Neural cell (in vitro differentiated cells): ENCODE data around the gene NGFR. TPM values are rescaled to one million over a fixed set of nuclear protein-coding genes. Genes with fewer than 3 reads are reported as not detected.

Experiments used
- H2AFZ ChIP-seq: fragments of 200-600, 300-800 bp; sonication (generic), shearing (Covaris generic); 2 replicates; pipeline ENCODE4 v1.6.0; 2014; ENCODE audit warnings: low read depth, mild to moderate bottlenecking, antibody characterized with exemption, low read length, moderate library complexity
- H3F3A ChIP-seq: fragments of 200-600 bp; shearing (Covaris generic); 2 replicates; pipeline ENCODE4 v1.6.1; 2016; ENCODE audit warnings: mild to moderate bottlenecking, moderate library complexity, mixed read lengths, antibody characterized with exemption, low read length; ENCODE audit not compliant: insufficient read depth, poor library complexity, severe bottlenecking
- H3K27ac ChIP-seq: fragments of 200-600, 300-800 bp; sonication (generic), shearing (Covaris generic); 2 replicates; pipeline ENCODE4 v1.5.1; 2014; ENCODE audit warnings: mild to moderate bottlenecking, low read length, moderate library complexity
- H3K27me3 ChIP-seq: fragments of 300-800, 200-600 bp; sonication (generic), shearing (Covaris generic); 2 replicates; pipeline ENCODE4 v1.6.0; 2014; ENCODE audit warnings: mild to moderate bottlenecking, low read depth, low read length, moderate library complexity; ENCODE audit not compliant: insufficient read depth
- H3K36me3 ChIP-seq: fragments of 300-800, 200-600 bp; sonication (generic), shearing (Covaris generic); 2 replicates; pipeline ENCODE4 v1.5.1; 2014; ENCODE audit warnings: mild to moderate bottlenecking, antibody characterized with exemption, low read length, moderate library complexity; ENCODE audit not compliant: insufficient read depth
- H3K4me2 ChIP-seq: fragments of 300-800, 200-600 bp; sonication (generic), shearing (Covaris generic); 2 replicates; pipeline ENCODE4 v1.6.0; 2014; ENCODE audit warnings: mild to moderate bottlenecking, low read length
- H3K4me3 ChIP-seq: fragments of 300-800, 200-600 bp; sonication (generic), shearing (Covaris generic); 2 replicates; pipeline ENCODE4 v1.5.1; 2014; ENCODE audit warnings: mild to moderate bottlenecking, low read length, moderate library complexity
- H3K79me2 ChIP-seq: fragments of 200-600 bp; shearing (Covaris generic); replicated peaks from 2 replicates; pipeline ENCODE4 v1.6.0; 2014; ENCODE audit warnings: mild to moderate bottlenecking, low read length, moderate library complexity; ENCODE audit not compliant: insufficient read depth
- H3K9ac ChIP-seq: fragments of 300-800, 200-600 bp; sonication (generic), shearing (Covaris generic); 2 replicates; pipeline ENCODE4 v1.6.1; 2016; ENCODE audit warnings: mild to moderate bottlenecking, low read length, mixed read lengths
- H3K9me2 ChIP-seq: fragments of 200-600 bp; shearing (Covaris generic); 2 replicates; pipeline ENCODE4 v1.6.1; 2016; ENCODE audit warnings: mild to moderate bottlenecking, low read length, mixed read lengths; ENCODE audit not compliant: insufficient read depth
- H3K9me3 ChIP-seq: fragments of 200-600, 300-800 bp; sonication (generic), shearing (Covaris generic); 2 replicates; pipeline ENCODE4 v1.6.1; 2016; ENCODE audit warnings: mild to moderate bottlenecking, mixed run types, low read length, moderate library complexity, mixed read lengths
- H4K20me1 ChIP-seq: fragments of 200-600 bp; shearing (Covaris generic); 2 replicates; pipeline ENCODE4 v1.6.1; 2016; ENCODE audit warnings: mild to moderate bottlenecking, mixed run types; ENCODE audit not compliant: insufficient read depth
- EP300 ChIP-seq: fragments of 450-650 bp; conservative IDR thresholded peaks from 2 replicates; pipeline ENCODE4 v1.6.1; 2014; ENCODE audit warnings: antibody characterized with exemption, mild to moderate bottlenecking, moderate library complexity; ENCODE audit not compliant: poor library complexity, severe bottlenecking
- EZH2 ChIP-seq: fragments of 200-600, 300-800 bp; shearing (Covaris generic), sonication (generic); IDR thresholded peaks from 2 replicates; pipeline ENCODE4 v1.6.1; 2014; ENCODE audit warnings: antibody characterized with exemption, low read length, borderline replicate concordance, mild to moderate bottlenecking; ENCODE audit not compliant: insufficient read depth, poor library complexity, severe bottlenecking
- MXI1 ChIP-seq: fragments of 450-650 bp; conservative IDR thresholded peaks from 2 replicates; pipeline ENCODE4 v1.6.1; 2014; ENCODE audit warnings: antibody characterized with exemption, mild to moderate bottlenecking; ENCODE audit not compliant: poor library complexity, severe bottlenecking
- POLR2AphosphoS5 ChIP-seq: IDR thresholded peaks from 2 replicates; pipeline ENCODE4 v1.6.1; 2012
- RAD21 ChIP-seq: fragments of 450-650 bp; conservative IDR thresholded peaks from 2 replicates; pipeline ENCODE4 v1.6.1; 2014; ENCODE audit warnings: antibody characterized with exemption, mild to moderate bottlenecking, moderate library complexity
- SMC3 ChIP-seq: fragments of 450-650 bp; conservative IDR thresholded peaks from 2 replicates; pipeline ENCODE4 v1.6.1; 2014; ENCODE audit warnings: antibody characterized with exemption, mild to moderate bottlenecking, moderate library complexity; ENCODE audit not compliant: poor library complexity
- TAF1 ChIP-seq: IDR thresholded peaks from 2 replicates; pipeline ENCODE4 v1.6.1; 2012; ENCODE audit warnings: low read depth
- polyA plus RNA-seq: library from polyadenylated mRNA; depleted of rRNA; stranded (reverse); fragments of >200 nt; gene quantifications from 2 replicates; pipeline ENCODE4 v1.2.3, GENCODE V29; 2014
- TF ChIP-seq, protein P1 (sequence below): IDR thresholded peaks from 2 replicates; pipeline ENCODE4 v1.6.1; 2012; ENCODE audit warnings: borderline replicate concordance
- TF ChIP-seq, protein P2 (sequence below): fragments of 450-650 bp; IDR thresholded peaks from 2 replicates; pipeline ENCODE4 v1.5.1; 2014; ENCODE audit warnings: antibody characterized with exemption, mild to moderate bottlenecking, moderate library complexity; ENCODE audit not compliant: poor library complexity, severe bottlenecking

The NGFR gene
- polyA plus RNA-seq, 1 donor from 2014 or later, result 3.6 TPM

DNA sequence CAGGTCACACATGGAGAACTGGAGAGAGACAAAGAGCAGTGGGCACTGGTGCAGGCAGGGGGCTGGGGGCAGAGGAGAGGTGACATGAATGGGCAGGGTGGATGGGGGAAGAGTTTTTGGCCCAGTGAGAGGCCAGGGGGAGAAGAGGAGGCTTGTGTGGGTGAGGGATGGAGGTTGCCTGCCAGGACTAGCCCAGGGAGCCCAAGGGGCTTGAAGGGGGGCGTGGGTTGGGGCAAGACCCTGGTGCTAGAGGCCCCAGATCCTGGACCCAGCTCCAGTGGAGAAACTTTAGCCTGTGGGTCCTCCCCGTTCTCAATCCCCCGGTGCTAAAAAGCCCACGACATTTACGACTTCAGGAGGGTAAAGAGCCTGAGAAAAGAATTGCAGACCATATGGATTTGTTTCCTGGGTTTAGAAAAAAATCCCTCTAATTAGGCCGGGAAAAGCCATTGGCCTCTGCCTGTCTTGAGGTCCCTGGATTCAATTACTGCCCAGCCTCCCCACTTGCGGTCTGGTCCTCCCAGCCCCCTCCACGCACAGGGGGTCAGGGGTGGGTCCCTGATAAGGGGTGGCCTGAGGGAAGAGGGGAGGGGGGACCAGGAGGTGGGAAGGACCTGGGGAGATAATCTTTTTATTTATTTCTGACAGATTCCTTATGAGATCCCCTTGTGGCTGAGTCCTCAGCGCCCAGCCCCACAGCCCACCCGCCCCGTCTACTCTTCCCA, 33.0 kb downstream of the NGFR start:
- H2AFZ ChIP-seq, result no peak overlapping the region
- H3K79me2 ChIP-seq, result no peaks in the 10 kb centered on the region
- H3K36me3 ChIP-seq, result no peaks in the 10 kb centered on the region
- no peaks in the 10 kb centered on the region for H4K20me1 ChIP-seq
- no peaks in the 10 kb centered on the region for H3F3A ChIP-seq
- TF ChIP-seq TAF1 (no peak), POLR2AphosphoS5 (no peak), EZH2 (no peak)
- no peaks in the 10 kb centered on the region for H3K27me3 ChIP-seq
- H3K4me2 ChIP-seq, result no peak overlapping the region
- H3K9ac ChIP-seq, result no peak overlapping the region
- H3K4me3 ChIP-seq, result no peak overlapping the region
- no peaks in the 10 kb centered on the region for H3K9me3 ChIP-seq
- no peaks in the 10 kb centered on the region for H3K9me2 ChIP-seq
- H3K27ac ChIP-seq, result no peak overlapping the region

DNA sequence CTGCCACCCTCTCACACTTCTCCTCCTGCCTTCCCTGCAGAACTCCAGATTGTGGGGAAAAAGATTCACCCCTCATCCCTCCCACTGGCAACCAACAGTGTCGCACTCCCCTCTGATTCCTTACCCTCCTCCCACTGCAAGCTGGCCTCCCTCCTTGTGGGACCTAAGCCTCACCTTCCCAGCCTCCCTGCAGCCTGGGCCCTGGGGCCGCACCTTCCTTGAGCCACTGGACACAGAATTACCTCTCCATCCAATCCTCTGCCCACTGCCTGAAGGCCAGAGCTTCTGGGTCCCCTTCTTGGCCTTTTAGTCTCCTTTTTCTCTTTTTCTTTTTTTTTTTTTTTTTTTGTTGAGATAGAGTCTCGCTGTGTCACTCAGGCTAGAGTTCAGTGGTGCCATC, 33.9 kb downstream of the NGFR start:
- TF ChIP-seq POLR2AphosphoS5 (no peak), EZH2 (no peak), RAD21 (no peak), SMC3 (no peak), TAF1 (no peak), MXI1 (no peak), EP300 (no peak)
- TF ChIP-seq, protein P1, sequence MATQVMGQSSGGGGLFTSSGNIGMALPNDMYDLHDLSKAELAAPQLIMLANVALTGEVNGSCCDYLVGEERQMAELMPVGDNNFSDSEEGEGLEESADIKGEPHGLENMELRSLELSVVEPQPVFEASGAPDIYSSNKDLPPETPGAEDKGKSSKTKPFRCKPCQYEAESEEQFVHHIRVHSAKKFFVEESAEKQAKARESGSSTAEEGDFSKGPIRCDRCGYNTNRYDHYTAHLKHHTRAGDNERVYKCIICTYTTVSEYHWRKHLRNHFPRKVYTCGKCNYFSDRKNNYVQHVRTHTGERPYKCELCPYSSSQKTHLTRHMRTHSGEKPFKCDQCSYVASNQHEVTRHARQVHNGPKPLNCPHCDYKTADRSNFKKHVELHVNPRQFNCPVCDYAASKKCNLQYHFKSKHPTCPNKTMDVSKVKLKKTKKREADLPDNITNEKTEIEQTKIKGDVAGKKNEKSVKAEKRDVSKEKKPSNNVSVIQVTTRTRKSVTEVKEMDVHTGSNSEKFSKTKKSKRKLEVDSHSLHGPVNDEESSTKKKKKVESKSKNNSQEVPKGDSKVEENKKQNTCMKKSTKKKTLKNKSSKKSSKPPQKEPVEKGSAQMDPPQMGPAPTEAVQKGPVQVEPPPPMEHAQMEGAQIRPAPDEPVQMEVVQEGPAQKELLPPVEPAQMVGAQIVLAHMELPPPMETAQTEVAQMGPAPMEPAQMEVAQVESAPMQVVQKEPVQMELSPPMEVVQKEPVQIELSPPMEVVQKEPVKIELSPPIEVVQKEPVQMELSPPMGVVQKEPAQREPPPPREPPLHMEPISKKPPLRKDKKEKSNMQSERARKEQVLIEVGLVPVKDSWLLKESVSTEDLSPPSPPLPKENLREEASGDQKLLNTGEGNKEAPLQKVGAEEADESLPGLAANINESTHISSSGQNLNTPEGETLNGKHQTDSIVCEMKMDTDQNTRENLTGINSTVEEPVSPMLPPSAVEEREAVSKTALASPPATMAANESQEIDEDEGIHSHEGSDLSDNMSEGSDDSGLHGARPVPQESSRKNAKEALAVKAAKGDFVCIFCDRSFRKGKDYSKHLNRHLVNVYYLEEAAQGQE, result no peak
- TF ChIP-seq, protein P2, sequence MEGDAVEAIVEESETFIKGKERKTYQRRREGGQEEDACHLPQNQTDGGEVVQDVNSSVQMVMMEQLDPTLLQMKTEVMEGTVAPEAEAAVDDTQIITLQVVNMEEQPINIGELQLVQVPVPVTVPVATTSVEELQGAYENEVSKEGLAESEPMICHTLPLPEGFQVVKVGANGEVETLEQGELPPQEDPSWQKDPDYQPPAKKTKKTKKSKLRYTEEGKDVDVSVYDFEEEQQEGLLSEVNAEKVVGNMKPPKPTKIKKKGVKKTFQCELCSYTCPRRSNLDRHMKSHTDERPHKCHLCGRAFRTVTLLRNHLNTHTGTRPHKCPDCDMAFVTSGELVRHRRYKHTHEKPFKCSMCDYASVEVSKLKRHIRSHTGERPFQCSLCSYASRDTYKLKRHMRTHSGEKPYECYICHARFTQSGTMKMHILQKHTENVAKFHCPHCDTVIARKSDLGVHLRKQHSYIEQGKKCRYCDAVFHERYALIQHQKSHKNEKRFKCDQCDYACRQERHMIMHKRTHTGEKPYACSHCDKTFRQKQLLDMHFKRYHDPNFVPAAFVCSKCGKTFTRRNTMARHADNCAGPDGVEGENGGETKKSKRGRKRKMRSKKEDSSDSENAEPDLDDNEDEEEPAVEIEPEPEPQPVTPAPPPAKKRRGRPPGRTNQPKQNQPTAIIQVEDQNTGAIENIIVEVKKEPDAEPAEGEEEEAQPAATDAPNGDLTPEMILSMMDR, result no peak

More for the DNA sequence above, 33.9 kb downstream of the NGFR start:
- Histone ChIP-seq H3K9me2 (no peaks in the 10 kb centered on the region), H4K20me1 (no peaks in the 10 kb centered on the region), H2AFZ (no peak overlapping the region), H3K27me3 (no peaks in the 10 kb centered on the region), H3K27ac (no peak overlapping the region), H3K9me3 (no peaks in the 10 kb centered on the region), H3K4me2 (no peak overlapping the region), H3K79me2 (no peaks in the 10 kb centered on the region), H3K4me3 (no peak overlapping the region), H3K36me3 (no peaks in the 10 kb centered on the region), H3K9ac (no peak overlapping the region), H3F3A (no peaks in the 10 kb centered on the region)
